Measurements from ENCODE around the gene NOL4L. TPM values are rescaled to one million over a fixed set of nuclear protein-coding genes. Genes with fewer than 3 reads are reported as not detected.

Gene NOL4L
- total RNA-seq, 4 donors from 2014 or later = 18.5 to 29.9 (median 24.8) TPM

GRCh38 chr20:32570401-32571190 lies 14.5 kb downstream of the NOL4L start:
- no peak for TF ChIP-seq CTCF (IDR thresholded peaks at IDR 0.05)
- Histone ChIP-seq H3K4me3 (replicated peaks in 1 of 3) (no peak overlapping the region), H3K4me1 (peaks cover 0 to 6% of the 10 kb centered on the region in 2 donors), H3K27me3 (no peaks in the 10 kb centered on the region), H3K27ac (no peak overlapping the region), H3K9me3 (no peaks in the 10 kb centered on the region), H3K36me3 (no peaks in the 10 kb centered on the region)
- intact Hi-C loops (cut with DNase I) = no loop called here
- 65 to 66% methylated on average over 7 to 9 of the region's 10 CpGs for WGBS, 2 donors
- DNase-seq = no peak

GRCh38 chr20:32569380-32570305 lies 15.5 kb downstream of the NOL4L start:
- intact Hi-C loops (cut with DNase I) = no loop called here
- no peak for DNase-seq
- no peak overlapping the region for H3K4me3 ChIP-seq (replicated peaks in 1 of 3)
- H3K27ac ChIP-seq = no peak overlapping the region
- no peaks in the 10 kb centered on the region for H3K9me3 ChIP-seq
- TF ChIP-seq CTCF (IDR thresholded peaks at IDR 0.05) = no peak
- TF ChIP-seq POLR2A (IDR thresholded peaks at IDR 0.05) = no peak
- H3K27me3 ChIP-seq = no peaks in the 10 kb centered on the region
- WGBS, 2 donors = 89 to 91% methylated on average over 8 to 9 of the region's 9 CpGs
- H3K36me3 ChIP-seq = no peaks in the 10 kb centered on the region
- H3K4me1 ChIP-seq = peaks cover 0 to 6% of the 10 kb centered on the region in 2 donors

GRCh38 chr20:32569018-32569379 lies 16.1 kb downstream of the NOL4L start:
- WGBS, 2 donors = 78 to 80% methylated on average over 3 of the region's 3 CpGs
- intact Hi-C loops (cut with DNase I) = no loop called here
- TF ChIP-seq POLR2A (IDR thresholded peaks at IDR 0.05) (no peak), CTCF (IDR thresholded peaks at IDR 0.05) (no peak)
- H3K4me1 ChIP-seq = peaks cover 0 to 6% of the 10 kb centered on the region in 2 donors
- no peak overlapping the region for H3K27ac ChIP-seq
- no peaks in the 10 kb centered on the region for H3K36me3 ChIP-seq
- no peak for DNase-seq
- no peak overlapping the region for H3K4me3 ChIP-seq (replicated peaks in 1 of 3)
- no peaks in the 10 kb centered on the region for H3K9me3 ChIP-seq
- no peaks in the 10 kb centered on the region for H3K27me3 ChIP-seq

GRCh38 chr20:32567384-32568178 lies 17.6 kb downstream of the NOL4L start:
- Histone ChIP-seq H3K36me3 (no peaks in the 10 kb centered on the region), H3K4me3 (replicated peaks in 1 of 3) (no peak overlapping the region), H3K27me3 (no peaks in the 10 kb centered on the region), H3K9me3 (no peaks in the 10 kb centered on the region), H3K4me1 (peaks cover 0 to 6% of the 10 kb centered on the region in 2 donors), H3K27ac (no peak overlapping the region)
- 90 to 96% methylated on average over 4 to 6 of the region's 6 CpGs for WGBS, 2 donors
- intact Hi-C loops (cut with DNase I) = no loop called here
- no peak for DNase-seq
- TF ChIP-seq CTCF (IDR thresholded peaks at IDR 0.05) = no peak
- TF ChIP-seq POLR2A (IDR thresholded peaks at IDR 0.05) = no peak

Measured in thyroid gland (tissue), 4 donors.